ENCODE data around the gene ARMCX4. TPM values are rescaled to one million over a fixed set of nuclear protein-coding genes. Genes with fewer than 3 reads are reported as not detected.

The ARMCX4 gene
- total RNA-seq, 3 donors from 2014 or later (not counting 1 experiment from before 2014, with no cell fraction given) = 7.9 to 9.2 (median 8.5) TPM

GRCh38 chrX:101462892-101463291 is 22.4 kb upstream of the ARMCX4 start:
- intact Hi-C loops (cut with micrococcal nuclease) = no loop called here
- DNase-seq = peak in 1 of 2 donors; percentile 2
- ATAC-seq = no peak

GRCh38 chrX:101478366-101478765 is 6.9 kb upstream of the ARMCX4 start:
- TF ChIP-seq CTCF (IDR thresholded peaks at IDR 0.05) = no peak
- Mint-ChIP-seq H3K9me3 (peaks cover 0 to 3% of the 10 kb centered on the region in 2 donors), H3K36me3 (no peaks in the 10 kb centered on the region), H3K27me3 (ENCODE audit: low read depth in 2 of 2) (peaks cover 0 to 8% of the 10 kb centered on the region in 2 donors), H3K27ac (no peak overlapping the region), H3K4me3 (no peak overlapping the region), H3K4me1 (no peaks in the 10 kb centered on the region)
- Histone ChIP-seq H3K36me3 (ENCODE audit: control insufficient read depth, insufficient read depth, low read length) (no peaks in the 10 kb centered on the region), H3K4me1 (ENCODE audit: control insufficient read depth, insufficient read depth, low read length) (no peaks in the 10 kb centered on the region), H3K9me3 (ENCODE audit: control insufficient read depth, insufficient read depth, low read length) (no peaks in the 10 kb centered on the region), H3K27me3 (ENCODE audit: control insufficient read depth, insufficient read depth, low read length) (no peaks in the 10 kb centered on the region), H3K27ac (ENCODE audit: low read length) (no peak overlapping the region), H3K4me3 (ENCODE audit: low read length) (no peak overlapping the region)
- ATAC-seq (no peak), DNase-seq (no peak)
- 100% methylated on average over 1 of the region's 2 CpGs for WGBS (ENCODE audit: insufficient coverage)
- intact Hi-C loops (cut with micrococcal nuclease) = no loop called here

More at GRCh38 chrX:101462892-101463291, 22.4 kb upstream of the ARMCX4 start:
- H3K4me1 Mint-ChIP-seq = no peaks in the 10 kb centered on the region
- no peaks in the 10 kb centered on the region for H3K9me3 Mint-ChIP-seq
- Histone ChIP-seq H3K9me3 (ENCODE audit: control insufficient read depth, insufficient read depth, low read length) (no peaks in the 10 kb centered on the region), H3K27ac (ENCODE audit: low read length) (no peak overlapping the region), H3K4me1 (ENCODE audit: control insufficient read depth, insufficient read depth, low read length) (no peaks in the 10 kb centered on the region), H3K36me3 (ENCODE audit: control insufficient read depth, insufficient read depth, low read length) (no peaks in the 10 kb centered on the region), H3K4me3 (ENCODE audit: low read length) (no peak overlapping the region), H3K27me3 (ENCODE audit: control insufficient read depth, insufficient read depth, low read length) (no peaks in the 10 kb centered on the region)
- H3K4me3 Mint-ChIP-seq = no peak overlapping the region
- no peaks in the 10 kb centered on the region for H3K27me3 Mint-ChIP-seq (ENCODE audit: low read depth in 2 of 2)
- 86% methylated on average over 3 of the region's 3 CpGs for WGBS (ENCODE audit: insufficient coverage)
- H3K36me3 Mint-ChIP-seq = no peaks in the 10 kb centered on the region
- no peak overlapping the region for H3K27ac Mint-ChIP-seq
- TF ChIP-seq CTCF (IDR thresholded peaks at IDR 0.05) = no peak

DNA sequence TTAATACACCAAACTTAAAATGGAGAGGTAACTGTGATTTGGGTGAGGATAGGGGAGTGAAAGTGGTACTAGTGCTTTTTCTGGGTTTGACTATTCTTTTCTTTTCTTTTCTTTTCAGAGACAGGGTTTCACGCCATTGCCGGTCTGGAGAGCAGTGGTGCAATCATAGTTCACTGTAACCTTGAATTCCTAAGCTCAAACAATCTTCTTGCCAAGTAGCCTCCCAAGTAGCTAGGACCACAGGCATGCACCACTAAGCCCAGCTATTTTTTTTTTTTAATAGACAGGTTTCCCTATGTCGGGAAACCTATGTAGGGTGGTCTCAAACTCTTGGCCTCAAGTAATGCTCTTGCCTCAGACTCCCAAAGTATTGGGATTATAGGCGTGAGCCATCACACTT is 3.0 kb upstream of the ARMCX4 start:
- Histone ChIP-seq H3K27ac (ENCODE audit: low read length) (no peak overlapping the region), H3K9me3 (ENCODE audit: control insufficient read depth, insufficient read depth, low read length) (no peaks in the 10 kb centered on the region), H3K36me3 (ENCODE audit: control insufficient read depth, insufficient read depth, low read length) (no peaks in the 10 kb centered on the region), H3K4me1 (ENCODE audit: control insufficient read depth, insufficient read depth, low read length) (peaks cover 4% of the 10 kb centered on the region), H3K27me3 (ENCODE audit: control insufficient read depth, insufficient read depth, low read length) (no peaks in the 10 kb centered on the region), H3K4me3 (ENCODE audit: low read length) (no peak overlapping the region)
- TF ChIP-seq CTCF (IDR thresholded peaks at IDR 0.05) = no peak
- Mint-ChIP-seq H3K9me3 (no peaks in the 10 kb centered on the region), H3K36me3 (no peaks in the 10 kb centered on the region), H3K27me3 (ENCODE audit: low read depth in 2 of 2) (peaks cover 4 to 15% of the 10 kb centered on the region in 2 donors), H3K27ac (no peak overlapping the region), H3K4me1 (peaks cover 0 to 10% of the 10 kb centered on the region in 2 donors), H3K4me3 (no peak overlapping the region)
- DNase-seq (no peak), ATAC-seq (no peak)
- WGBS (ENCODE audit: insufficient coverage) = 81% methylated on average over 3 of the region's 4 CpGs
- intact Hi-C loops (cut with micrococcal nuclease) = no loop called here

DNA sequence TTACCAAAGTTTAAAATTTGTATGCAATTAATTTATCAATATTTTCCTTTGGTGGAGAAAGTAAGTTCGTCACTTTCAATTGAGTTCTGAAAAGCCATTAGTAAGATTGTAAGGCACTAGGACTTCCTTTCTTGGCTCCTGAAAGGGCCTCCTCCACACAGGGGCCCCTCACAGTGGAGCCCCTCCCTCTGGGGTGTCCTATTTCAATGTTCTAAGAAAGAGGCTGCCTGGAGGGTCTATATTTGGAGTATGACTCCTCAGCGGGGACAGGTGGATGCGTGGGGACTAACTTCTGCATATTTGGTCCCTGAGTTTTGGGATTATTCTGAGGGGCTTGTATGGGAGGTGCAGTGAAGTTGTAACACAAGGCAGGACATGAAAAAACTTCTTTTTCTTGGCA is 1.6 kb upstream of the ARMCX4 start:
- ATAC-seq = no peak
- H3K9me3 ChIP-seq (ENCODE audit: control insufficient read depth, insufficient read depth, low read length) = no peaks in the 10 kb centered on the region
- no peak for DNase-seq
- H3K4me1 Mint-ChIP-seq = peaks cover 0 to 10% of the 10 kb centered on the region in 2 donors
- no peak for TF ChIP-seq CTCF (IDR thresholded peaks at IDR 0.05)
- H3K4me3 ChIP-seq (ENCODE audit: low read length) = no peak overlapping the region
- no peaks in the 10 kb centered on the region for H3K27me3 ChIP-seq (ENCODE audit: control insufficient read depth, insufficient read depth, low read length)
- 87% methylated on average over 2 of the region's 3 CpGs for WGBS (ENCODE audit: insufficient coverage)
- no peak overlapping the region for H3K27ac Mint-ChIP-seq
- H3K27ac ChIP-seq (ENCODE audit: low read length) = no peak overlapping the region
- no peak overlapping the region for H3K4me3 Mint-ChIP-seq
- no peaks in the 10 kb centered on the region for H3K9me3 Mint-ChIP-seq
- H3K36me3 ChIP-seq (ENCODE audit: control insufficient read depth, insufficient read depth, low read length) = no peaks in the 10 kb centered on the region
- H3K27me3 Mint-ChIP-seq (ENCODE audit: low read depth in 2 of 2) = peaks cover 4 to 15% of the 10 kb centered on the region in 2 donors
- H3K36me3 Mint-ChIP-seq = no peaks in the 10 kb centered on the region
- peaks cover 4% of the 10 kb centered on the region for H3K4me1 ChIP-seq (ENCODE audit: control insufficient read depth, insufficient read depth, low read length)
- intact Hi-C loops (cut with micrococcal nuclease) = no loop called here

All from natural killer cell (primary cell).